HAP-1 (cell line): ENCODE data around the gene AAMP.
A peak's percentile ranks its signal among the peaks of the same experiment; 100 is the strongest.

Experiments used
- DNase-seq, 2 experiments: peaks; one replicate each; pipeline ENCODE4 v3.0.0-alpha.2; 2016 to 2020; ENCODE audit warnings: low spot score in 2 of 2
- H3K27me3 ChIP-seq: fragments of 250-450 bp; sonication (Bioruptor Pico); 2 replicates; pipeline ENCODE4 v1.5.1; 2020; ENCODE audit warnings: low read depth, mild to moderate bottlenecking, moderate library complexity
- H3K36me3 ChIP-seq: fragments of 250-450 bp; sonication (Bioruptor Pico); replicated peaks from 2 replicates; pipeline ENCODE4 v1.5.1; 2020; ENCODE audit warnings: mild to moderate bottlenecking
- H3K4me1 ChIP-seq: fragments of 250-450 bp; sonication (Bioruptor Pico); 2 replicates; pipeline ENCODE4 v1.5.1; 2020; ENCODE audit warnings: mild to moderate bottlenecking
- H3K4me3 ChIP-seq: fragments of 250-450 bp; sonication (Bioruptor Pico); 2 replicates; pipeline ENCODE4 v1.5.1; 2020; ENCODE audit warnings: mild to moderate bottlenecking, moderate library complexity
- H3K9me3 ChIP-seq: fragments of 250-450 bp; sonication (Bioruptor Pico); 2 replicates; pipeline ENCODE4 v1.5.1; 2020; ENCODE audit warnings: mild to moderate bottlenecking, moderate library complexity
- in situ Hi-C: fragments of 300-500 bp; cut with MboI; formaldehyde crosslinking; loops from 3 replicates; pipeline ENCODE4 v1.14.3; 2020; ENCODE audit warnings: low sequenced_read_pairs, inconsistent platforms, mixed read lengths

AAMP gene

DNA sequence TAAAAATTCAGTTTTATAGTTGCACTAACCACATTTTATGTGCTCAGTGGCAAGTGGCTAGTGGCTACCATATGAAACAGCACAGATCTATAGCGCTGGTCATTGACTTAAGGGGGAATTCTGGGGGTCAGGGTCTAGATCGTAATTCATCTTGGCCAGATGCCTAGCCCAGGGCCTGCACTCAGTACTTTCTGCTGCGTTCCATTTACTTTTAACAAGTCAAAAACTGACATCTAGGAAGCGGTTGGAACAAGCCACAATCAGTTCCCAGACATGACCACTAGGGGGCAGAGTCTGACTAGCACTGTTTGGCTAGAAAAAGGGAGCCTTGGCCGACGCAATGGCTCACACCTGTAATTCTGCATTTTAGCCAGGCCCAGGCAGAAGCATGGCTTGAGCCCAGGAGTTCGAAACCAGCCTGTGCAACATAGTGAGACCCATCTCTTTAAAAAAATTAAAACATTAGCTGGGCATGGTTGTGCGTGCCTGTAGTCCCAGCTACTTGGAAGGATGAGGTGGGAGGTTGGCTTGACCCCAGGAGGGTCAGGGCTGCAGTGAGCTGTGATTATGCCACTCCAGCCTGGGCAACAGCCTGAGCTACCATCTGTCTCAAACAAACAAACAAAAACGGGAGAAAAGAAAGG is 31.4 kb upstream of the AAMP start:
- Histone ChIP-seq H3K9me3 (no peaks in the 10 kb centered on the region), H3K4me3 (no peak overlapping the region), H3K27me3 (no peaks in the 10 kb centered on the region), H3K36me3 (no peaks in the 10 kb centered on the region), H3K4me1 (no peaks in the 10 kb centered on the region)
- DNase-seq = peak; percentile 84 to 93
- in situ Hi-C loops = loop anchor here (5.0 kb wide), 1 partner anchor 91 kb away; no protein-coding TSS in a partner anchor

DNA sequence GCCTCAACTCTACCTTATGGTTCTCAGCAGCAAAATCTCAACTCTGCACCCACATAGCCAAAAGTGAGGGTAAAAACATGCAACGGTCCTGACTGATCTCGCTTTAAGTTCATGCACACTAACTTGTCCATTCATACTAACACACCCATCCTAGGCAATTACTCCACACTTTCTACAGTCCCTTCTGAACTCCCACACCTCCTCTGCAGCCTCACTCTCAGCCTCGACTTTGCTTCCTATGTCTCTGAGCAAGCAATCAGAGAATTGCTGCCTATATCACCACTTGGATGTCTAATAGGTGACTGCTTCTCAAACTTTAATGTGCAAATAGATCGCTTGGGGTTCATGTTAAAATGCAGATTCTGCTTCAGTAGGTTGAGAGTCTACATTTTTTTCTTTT is 30.2 kb upstream of the AAMP start:
- H3K27me3 ChIP-seq = no peaks in the 10 kb centered on the region
- no peaks in the 10 kb centered on the region for H3K4me1 ChIP-seq
- no peaks in the 10 kb centered on the region for H3K36me3 ChIP-seq
- in situ Hi-C loops = loop anchor here (5.0 kb wide), 1 partner anchor 92 kb away; no protein-coding TSS in a partner anchor
- H3K4me3 ChIP-seq = no peak overlapping the region
- DNase-seq = no peak
- H3K9me3 ChIP-seq = no peaks in the 10 kb centered on the region

DNA sequence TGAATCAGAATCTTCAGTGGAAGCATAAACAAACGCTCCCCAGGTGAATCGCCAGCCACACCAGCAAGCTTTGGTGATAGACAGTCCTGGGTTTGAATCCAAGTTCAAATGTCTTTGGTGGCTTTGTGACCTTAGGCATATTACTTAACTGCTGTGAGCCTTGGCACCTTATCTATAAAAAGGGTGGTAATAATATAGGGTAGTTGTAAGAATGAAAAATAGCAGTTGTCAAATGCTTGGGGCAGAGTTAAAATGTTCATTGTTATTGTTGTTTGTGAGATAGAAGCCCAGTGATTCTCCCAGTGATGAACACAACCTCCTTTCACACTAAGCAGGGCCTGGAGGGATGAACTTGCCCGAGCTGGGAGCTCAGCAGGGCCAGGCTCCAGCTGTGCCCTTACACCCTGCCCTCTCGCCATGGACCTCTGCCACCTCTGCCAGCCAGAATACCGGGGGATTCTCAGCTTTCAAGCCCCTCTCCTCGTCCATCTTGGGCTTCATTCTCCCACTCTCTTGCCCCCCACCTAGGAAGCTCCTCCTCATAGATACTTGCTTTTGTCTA is 28.5 kb upstream of the AAMP start:
- in situ Hi-C loops = loop anchor here (25.0 kb wide), 1 partner anchor 364 kb away; the partner anchor contains the start of genes BCS1L, RNF25, STK36 and ZNF142
- DNase-seq = no peak
- H3K27me3 ChIP-seq = no peaks in the 10 kb centered on the region

DNA sequence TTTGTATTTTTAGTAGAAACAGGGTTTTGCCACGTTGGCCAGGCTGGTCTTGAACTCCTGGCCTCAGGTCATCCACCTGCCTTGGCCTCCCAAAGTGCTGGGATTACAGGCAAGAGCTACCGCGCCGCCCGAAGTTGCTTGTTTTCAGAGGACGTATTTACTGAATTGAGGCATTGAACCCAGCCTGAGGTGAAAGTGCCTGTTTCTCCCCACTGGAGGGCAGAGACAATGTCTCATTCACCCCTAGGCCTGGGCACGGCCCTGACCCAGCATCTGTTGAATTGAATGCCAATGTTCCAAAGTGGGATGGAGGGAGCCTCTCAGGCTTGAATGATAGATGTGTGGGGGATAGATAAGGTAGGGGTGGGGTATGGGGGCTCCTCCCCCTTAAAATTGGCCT is 26.9 kb upstream of the AAMP start:
- no peak overlapping the region for H3K4me3 ChIP-seq
- no peaks in the 10 kb centered on the region for H3K27me3 ChIP-seq
- in situ Hi-C loops = loop anchor here (25.0 kb wide), 1 partner anchor 365 kb away; the partner anchor contains the start of genes BCS1L, RNF25, STK36 and ZNF142
- DNase-seq = no peak
- H3K4me1 ChIP-seq = peaks cover 11% of the 10 kb centered on the region
- no peaks in the 10 kb centered on the region for H3K9me3 ChIP-seq
- no peaks in the 10 kb centered on the region for H3K36me3 ChIP-seq

More for the DNA sequence above, 28.5 kb upstream of the AAMP start:
- peaks cover 6% of the 10 kb centered on the region; the same call in 1 of the 2 replicates for H3K4me1 ChIP-seq
- no peaks in the 10 kb centered on the region for H3K36me3 ChIP-seq
- no peak overlapping the region for H3K4me3 ChIP-seq
- no peaks in the 10 kb centered on the region for H3K9me3 ChIP-seq

DNA sequence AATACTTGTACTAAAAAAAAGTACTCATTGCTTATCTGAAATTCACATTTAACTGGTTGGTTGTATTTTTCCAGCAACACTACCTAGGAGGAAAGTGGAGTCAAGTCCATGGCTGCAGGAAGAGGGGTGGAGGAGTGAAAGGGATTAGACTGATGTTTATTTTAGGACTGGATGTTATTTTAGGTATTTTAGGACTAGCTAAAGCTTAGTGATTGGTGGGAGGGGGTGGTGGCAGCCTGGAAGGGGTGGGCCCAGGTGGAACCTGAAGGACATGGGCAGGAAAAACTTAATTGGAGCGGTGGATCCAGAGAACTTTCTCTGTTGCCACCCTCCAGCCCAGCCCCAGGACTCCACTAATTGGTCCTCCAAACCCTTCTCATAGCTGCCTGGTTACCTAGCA is 26.3 kb upstream of the AAMP start:
- peaks cover 11% of the 10 kb centered on the region for H3K4me1 ChIP-seq
- no peak for DNase-seq
- in situ Hi-C loops = loop anchor here (25.0 kb wide), 1 partner anchor 366 kb away; the partner anchor contains the start of genes BCS1L, RNF25, STK36 and ZNF142
- no peaks in the 10 kb centered on the region for H3K36me3 ChIP-seq
- H3K4me3 ChIP-seq = no peak overlapping the region
- no peaks in the 10 kb centered on the region for H3K27me3 ChIP-seq
- no peaks in the 10 kb centered on the region for H3K9me3 ChIP-seq

DNA sequence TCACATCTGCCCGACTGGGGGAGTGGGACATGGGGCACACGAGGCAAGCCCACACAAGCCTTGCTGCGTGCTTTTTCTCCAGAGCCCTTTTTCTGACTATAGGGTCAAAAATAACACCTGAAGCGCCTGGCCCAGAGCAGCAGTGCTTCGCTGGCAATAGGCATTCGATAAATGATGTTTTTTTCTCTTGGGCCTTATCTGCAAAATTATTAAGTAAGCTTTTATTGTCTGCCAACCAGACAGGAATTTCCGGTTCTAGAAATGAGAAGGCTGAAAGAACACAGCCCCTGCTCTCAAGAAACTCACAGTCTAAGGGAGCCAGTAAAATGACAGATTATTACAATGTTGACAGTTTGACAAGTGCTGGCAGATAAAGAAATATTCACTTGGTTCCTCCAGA is 25.1 kb upstream of the AAMP start:
- Histone ChIP-seq H3K9me3 (no peaks in the 10 kb centered on the region), H3K27me3 (no peaks in the 10 kb centered on the region), H3K4me1 (peaks cover 15% of the 10 kb centered on the region), H3K4me3 (no peak overlapping the region), H3K36me3 (no peaks in the 10 kb centered on the region)
- DNase-seq = no peak
- in situ Hi-C loops = loop anchor here (25.0 kb wide), 1 partner anchor 367 kb away; the partner anchor contains the start of genes BCS1L, RNF25, STK36 and ZNF142

DNA sequence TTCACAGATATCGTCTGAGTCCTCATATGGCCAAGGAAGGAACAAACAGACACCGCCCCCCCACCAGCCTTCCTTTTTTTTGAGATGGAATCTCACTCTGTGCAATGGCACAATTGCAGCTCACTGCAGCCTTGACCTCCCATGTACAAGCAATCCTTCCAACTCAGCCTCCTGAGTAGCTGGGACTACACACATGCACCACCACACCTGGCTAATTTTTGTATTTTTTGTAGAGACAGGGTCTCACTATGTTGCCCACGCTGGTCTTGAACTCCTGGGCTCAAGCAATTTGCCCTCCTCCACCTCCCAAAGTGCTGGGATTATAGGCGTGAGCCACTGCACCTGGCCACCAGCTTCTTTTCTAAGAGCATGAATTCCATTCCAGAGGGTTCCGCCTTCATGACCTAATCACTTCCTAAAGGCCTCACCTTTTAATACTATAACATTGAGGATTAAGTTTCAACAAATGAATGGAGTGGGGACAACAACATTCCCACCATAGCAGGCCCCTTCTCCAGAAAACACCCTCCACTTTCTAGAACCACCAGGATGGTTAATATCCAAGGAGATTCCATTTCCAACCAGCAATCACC is 24.6 kb upstream of the AAMP start:
- H3K27me3 ChIP-seq = no peaks in the 10 kb centered on the region
- H3K4me1 ChIP-seq = peaks cover 18% of the 10 kb centered on the region
- DNase-seq = no peak
- no peaks in the 10 kb centered on the region for H3K36me3 ChIP-seq
- H3K4me3 ChIP-seq = no peak overlapping the region
- in situ Hi-C loops = loop anchor here (25.0 kb wide), 1 partner anchor 368 kb away; the partner anchor contains the start of genes BCS1L, RNF25, STK36 and ZNF142
- no peaks in the 10 kb centered on the region for H3K9me3 ChIP-seq

DNA sequence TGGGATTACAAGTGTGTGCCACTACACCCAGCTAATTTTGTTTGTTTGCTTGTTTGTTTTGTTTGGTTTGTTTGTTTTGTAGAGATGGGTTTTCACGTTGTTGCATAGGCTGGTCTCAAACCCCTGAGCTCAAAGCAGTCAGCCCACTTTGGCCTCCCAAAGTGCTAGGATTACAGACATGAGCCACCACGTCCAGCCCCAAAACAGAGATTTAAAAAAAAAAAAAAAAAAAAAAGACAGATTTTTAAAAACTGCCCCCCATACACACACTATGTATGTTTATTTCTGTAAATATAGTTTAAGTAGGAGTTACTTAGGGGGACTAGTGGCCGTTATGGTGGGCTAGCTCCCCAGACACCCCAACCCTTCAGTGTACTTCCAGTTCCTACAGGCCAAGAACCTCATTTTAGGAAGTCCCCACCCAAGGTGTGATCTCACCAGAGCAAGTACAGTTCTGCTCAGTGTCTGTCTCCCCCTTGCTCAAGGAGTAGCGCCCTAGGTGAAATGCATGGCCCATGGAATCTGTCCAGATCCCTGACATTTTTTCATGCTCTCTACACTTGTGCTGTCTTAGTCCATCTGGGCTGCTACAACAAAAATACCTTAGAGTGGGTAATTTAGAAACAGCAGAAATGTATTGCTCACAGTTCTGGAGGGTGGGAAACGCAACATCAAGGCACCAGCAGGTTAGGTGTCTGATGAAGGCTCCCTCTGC is 23.9 kb upstream of the AAMP start:
- Histone ChIP-seq H3K4me3 (no peak overlapping the region), H3K9me3 (no peaks in the 10 kb centered on the region), H3K4me1 (peaks cover 18% of the 10 kb centered on the region), H3K27me3 (no peaks in the 10 kb centered on the region), H3K36me3 (no peaks in the 10 kb centered on the region)
- in situ Hi-C loops = loop anchor here (25.0 kb wide), 1 partner anchor 368 kb away; the partner anchor contains the start of genes BCS1L, RNF25, STK36 and ZNF142
- no peak for DNase-seq

DNA sequence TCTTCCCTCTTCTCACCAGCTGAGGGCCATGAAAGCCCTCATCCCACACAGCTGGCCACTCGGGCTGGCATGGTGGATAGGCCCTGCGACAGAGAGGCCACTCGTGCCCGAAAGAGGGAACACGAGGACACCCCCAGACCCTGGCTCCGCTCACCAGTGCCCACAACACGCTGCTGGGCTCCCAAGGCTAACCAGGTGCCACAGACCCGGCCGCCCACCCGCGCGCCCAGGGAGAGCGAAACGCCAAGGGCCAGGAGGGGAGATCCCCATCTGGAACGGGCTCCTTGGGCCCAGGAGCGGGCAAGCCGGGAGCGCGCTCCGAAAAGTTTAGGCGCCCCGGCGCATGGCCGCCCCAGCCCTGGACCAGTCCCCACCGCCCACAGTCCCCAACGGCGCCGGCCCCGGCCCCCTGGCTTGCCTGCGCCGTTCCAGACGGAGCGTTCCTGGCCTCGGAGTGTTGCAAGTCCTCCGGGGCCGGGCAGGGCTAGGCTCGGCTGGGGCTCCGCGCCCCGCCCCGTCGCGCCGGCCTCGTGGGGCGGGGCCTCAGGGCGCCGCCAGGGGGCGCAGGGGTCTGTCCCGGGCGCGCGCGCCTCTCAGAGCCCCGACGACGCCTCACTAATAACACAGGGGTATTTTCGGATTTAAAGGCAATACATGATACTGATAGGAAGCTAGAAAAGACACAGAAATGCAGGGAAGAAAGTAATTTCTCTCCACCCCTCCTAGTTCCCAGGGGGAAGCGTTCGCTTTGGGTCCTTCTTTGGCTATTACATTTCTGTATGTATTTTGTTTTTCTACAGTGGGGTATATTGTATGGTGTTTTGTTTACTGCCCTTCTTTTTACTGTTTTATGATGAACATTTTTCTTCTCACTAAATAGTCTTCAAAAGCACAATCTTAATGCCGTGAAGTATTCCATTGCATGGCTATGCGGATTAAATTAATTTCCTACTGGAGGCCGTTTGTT is 22.4 kb upstream of the AAMP start, which contains the start of gene TMBIM1:
Gene TMBIM1 (minus strand): TSS at position 456 of the 967 bp plus-strand sequence. CDS start 10,362 bp downstream, outside the sequence.
- H3K27me3 ChIP-seq = no peaks in the 10 kb centered on the region
- no peaks in the 10 kb centered on the region for H3K9me3 ChIP-seq
- in situ Hi-C loops = loop anchor here (25.0 kb wide), 1 partner anchor 370 kb away; the partner anchor contains the start of genes BCS1L, RNF25, STK36 and ZNF142
- H3K4me1 ChIP-seq = peaks cover 20% of the 10 kb centered on the region
- peak; percentile 68 to 81 for DNase-seq
- H3K4me3 ChIP-seq = peak within 1 kb of the TSS; percentile 71
- no peaks in the 10 kb centered on the region for H3K36me3 ChIP-seq

DNA sequence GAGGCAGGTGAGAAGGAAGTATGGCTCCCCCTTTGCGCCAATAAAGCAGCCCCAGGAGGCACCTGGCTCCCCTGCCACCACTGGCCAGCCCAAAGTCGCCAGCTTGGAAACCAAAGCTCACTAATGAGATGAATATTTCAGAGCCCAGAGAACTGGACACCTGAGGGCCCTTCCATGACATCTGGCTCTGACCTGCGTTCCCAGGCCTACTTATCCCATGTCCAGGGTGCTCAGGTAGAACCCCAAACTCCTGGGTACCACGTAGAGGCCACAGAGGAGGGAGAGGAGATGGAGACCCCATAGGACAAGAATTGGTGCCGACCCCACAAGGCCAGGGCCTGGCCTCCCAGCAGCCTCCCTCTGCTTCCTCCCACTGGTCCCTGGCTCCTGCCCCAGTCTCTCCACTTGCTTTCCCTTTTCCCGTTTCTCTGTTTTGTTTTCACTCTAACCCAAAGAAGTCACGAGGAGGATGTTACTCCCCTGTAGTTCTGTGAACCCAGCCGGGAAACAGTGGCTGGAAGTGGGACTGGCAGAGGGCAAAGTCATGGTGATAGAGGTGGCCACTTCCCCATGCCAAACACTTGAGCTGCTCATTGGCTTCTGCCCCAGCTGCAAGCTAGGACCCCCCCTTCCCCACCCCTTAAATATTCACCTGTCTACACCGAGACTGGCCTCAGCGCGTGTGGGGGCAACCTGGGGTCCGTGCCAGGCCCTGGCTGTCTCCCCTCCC is 21.5 kb upstream of the AAMP start:
- in situ Hi-C loops = loop anchor here (25.0 kb wide), 1 partner anchor 371 kb away; the partner anchor contains the start of genes BCS1L, RNF25, STK36 and ZNF142
- Histone ChIP-seq H3K36me3 (no peaks in the 10 kb centered on the region), H3K27me3 (no peaks in the 10 kb centered on the region), H3K4me3 (peak overlapping the region; percentile 71), H3K9me3 (no peaks in the 10 kb centered on the region), H3K4me1 (peaks cover 25% of the 10 kb centered on the region)
- no peak for DNase-seq

DNA sequence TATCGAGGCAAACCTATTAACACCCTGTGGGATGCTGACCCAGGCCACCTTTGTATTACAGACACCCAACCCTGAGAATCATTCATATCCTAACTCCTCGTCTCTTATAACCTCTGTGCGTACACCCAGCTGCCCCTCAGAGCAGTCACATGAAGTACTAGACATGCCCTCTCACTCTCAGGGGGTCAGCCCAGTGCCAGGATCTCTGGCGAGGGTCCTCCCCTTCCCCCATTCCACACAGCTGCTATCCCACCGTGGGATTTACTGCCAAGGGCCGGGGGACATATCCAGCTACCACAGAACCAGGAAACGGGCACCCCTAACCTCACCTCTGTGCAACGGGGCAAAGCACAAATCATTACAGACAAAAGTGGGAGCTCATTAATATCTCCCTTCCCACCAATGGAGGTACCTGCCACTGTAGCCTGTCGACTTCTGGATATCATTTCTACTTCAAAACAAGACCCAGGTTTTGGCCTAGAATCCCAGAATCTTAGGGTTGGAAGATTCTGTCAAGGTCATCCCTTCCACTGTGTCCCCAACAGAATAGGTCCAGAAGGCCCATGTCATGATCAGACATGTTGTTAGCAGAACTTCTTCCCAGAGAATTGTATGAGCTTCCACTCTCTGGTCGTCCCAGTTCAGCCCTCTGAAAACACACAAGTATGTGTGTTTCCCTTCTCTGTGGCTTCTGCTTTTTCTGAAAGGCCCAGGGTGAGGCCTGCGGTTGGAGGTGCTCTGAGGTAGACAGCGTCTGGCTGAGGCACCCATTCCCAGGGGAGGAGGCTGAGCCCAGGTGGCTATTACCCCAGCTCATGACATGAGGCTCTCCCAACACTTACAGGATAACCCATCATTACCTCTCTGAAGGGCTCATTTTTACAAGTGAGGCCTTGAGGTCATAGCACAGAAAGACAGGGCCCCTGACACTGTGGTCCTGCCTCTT is 20.7 kb upstream of the AAMP start:
- H3K9me3 ChIP-seq = no peaks in the 10 kb centered on the region
- H3K4me3 ChIP-seq = no peak overlapping the region
- peaks cover 25% of the 10 kb centered on the region for H3K4me1 ChIP-seq
- in situ Hi-C loops = loop anchor here (25.0 kb wide), 1 partner anchor 372 kb away; the partner anchor contains the start of genes BCS1L, RNF25, STK36 and ZNF142
- H3K27me3 ChIP-seq = no peaks in the 10 kb centered on the region
- no peak for DNase-seq
- H3K36me3 ChIP-seq = no peaks in the 10 kb centered on the region
